Brain pericyte (primary cell): ENCODE measurements around the gene TTC28.

ENCODE experiments used
- DNase-seq: peaks from one replicate; pipeline ENCODE4 v3.0.0-alpha.2; 2012; ENCODE audit warnings: low read depth, low spot score

Gene TTC28

GRCh38 chr22:28008649-28009048 is 671.0 kb downstream of the TTC28 start:
- DNase-seq, result no peak

- DNase-seq, result no peak
Measured at GRCh38 chr22:28008056-28008455, 671.6 kb downstream of the TTC28 start.

GRCh38 chr22:28006271-28006670 is 673.4 kb downstream of the TTC28 start:
- DNase-seq, result no peak

- no peak for DNase-seq
Measured at GRCh38 chr22:28005513-28005912, 674.1 kb downstream of the TTC28 start.

GRCh38 chr22:28004021-28004420 is 675.6 kb downstream of the TTC28 start:
- DNase-seq, result no peak

- no peak for DNase-seq
Measured at GRCh38 chr22:28002863-28003565, 676.6 kb downstream of the TTC28 start.

- DNase-seq, result no peak
Measured at GRCh38 chr22:28002181-28002700, 677.4 kb downstream of the TTC28 start.

GRCh38 chr22:28001171-28001835 is 678.3 kb downstream of the TTC28 start:
- no peak for DNase-seq

- DNase-seq, result no peak
Measured at GRCh38 chr22:28000361-28000760, 679.3 kb downstream of the TTC28 start.

- DNase-seq, result no peak
Measured at GRCh38 chr22:27999876-28000275, 679.8 kb downstream of the TTC28 start.

GRCh38 chr22:27998511-27999410 is 680.9 kb downstream of the TTC28 start:
- DNase-seq, result no peak

GRCh38 chr22:27997538-27997937 is 682.1 kb downstream of the TTC28 start:
- DNase-seq, result no peak

GRCh38 chr22:27996981-27997380 is 682.7 kb downstream of the TTC28 start:
- DNase-seq, result no peak

- no peak for DNase-seq
Measured at GRCh38 chr22:27996529-27996925, 683.1 kb downstream of the TTC28 start.

GRCh38 chr22:27995801-27996528 is 683.7 kb downstream of the TTC28 start:
- DNase-seq, result no peak

- DNase-seq, result no peak
Measured at GRCh38 chr22:27994481-27995331, 684.9 kb downstream of the TTC28 start.

- no peak for DNase-seq
Measured at GRCh38 chr22:27993774-27994350, 685.8 kb downstream of the TTC28 start.

GRCh38 chr22:27993201-27993635 is 686.4 kb downstream of the TTC28 start:
- no peak for DNase-seq

- no peak for DNase-seq
Measured at GRCh38 chr22:27992294-27993165, 687.1 kb downstream of the TTC28 start.
